SKM-1 (cell line): ENCODE results near the gene DENND10.
"Not testable (repeated sequence)": the region's sequence is repeated elsewhere in the genome, so short reads cannot be mapped to it uniquely, and the experiment has no call there.

ENCODE experiments used
- DNase-seq: peaks from one replicate; lab custom pipeline; 2025; ENCODE audit not compliant: unreplicated experiment; lab: John Stamatoyannopoulos, UW

Gene DENND10

GRCh38 chr10:119132521-119133345, 28.8 kb downstream of the DENND10 start:
- no peak for DNase-seq

GRCh38 chr10:119133949-119134348, 30.0 kb downstream of the DENND10 start:
- no peak for DNase-seq

GRCh38 chr10:119135513-119135881, 31.6 kb downstream of the DENND10 start:
- peak; percentile 81 for DNase-seq

GRCh38 chr10:119136084-119136483, 32.2 kb downstream of the DENND10 start:
- DNase-seq: no peak

- not testable (repeated sequence) for DNase-seq
These were observed 34.0 kb downstream of the DENND10 start for GRCh38 chr10:119137878-119138277.

GRCh38 chr10:119138346-119139306, 34.7 kb downstream of the DENND10 start:
- no peak for DNase-seq

GRCh38 chr10:119139464-119140067, 35.7 kb downstream of the DENND10 start:
- no peak for DNase-seq

GRCh38 chr10:119140603-119141245, 36.8 kb downstream of the DENND10 start:
- DNase-seq: no peak

GRCh38 chr10:119143657-119144056, 39.7 kb downstream of the DENND10 start:
- DNase-seq: no peak

- no peak for DNase-seq
These were observed 45.2 kb downstream of the DENND10 start for GRCh38 chr10:119149157-119149556.

- DNase-seq: no peak
These were observed 45.8 kb downstream of the DENND10 start for GRCh38 chr10:119149729-119150128.

- DNase-seq: not testable (repeated sequence)
These were observed 47.7 kb downstream of the DENND10 start for GRCh38 chr10:119151601-119152000.

GRCh38 chr10:119153041-119153440, 49.1 kb downstream of the DENND10 start:
- no peak for DNase-seq

GRCh38 chr10:119153661-119154060, 49.7 kb downstream of the DENND10 start:
- no peak for DNase-seq

- DNase-seq: no peak
These were observed 55.4 kb downstream of the DENND10 start for GRCh38 chr10:119159332-119159731.

GRCh38 chr10:119161680-119162451, 58.0 kb downstream of the DENND10 start:
- no peak for DNase-seq

- DNase-seq: no peak
These were observed 58.7 kb downstream of the DENND10 start for GRCh38 chr10:119162452-119163092.

- peak; percentile 81 for DNase-seq
These were observed 61.5 kb downstream of the DENND10 start, which contains the start of gene SFXN4 for GRCh38 chr10:119165171-119166117. SFXN4 (minus strand) TSS chr10:119165714; CDS start chr10:119165647, 67 bp downstream.
